GM21360 (cell line): Measurements from ENCODE around the gene IL23A.
"Not testable (repeated sequence)": the region's sequence is repeated elsewhere in the genome, so short reads cannot be mapped to it uniquely, and the experiment has no call there.

Source experiments
- ATAC-seq: cut with Tn5 transposase; IDR thresholded peaks from one replicate; pipeline ENCODE4 v1.9.1; 2021; ENCODE audit warnings: mild to moderate bottlenecking, moderate library complexity; ENCODE audit not compliant: unreplicated experiment

The IL23A gene

GRCh38 chr12:56338308-56339157, at the start of gene IL23A:
Gene IL23A, plus strand, starts transcription at chr12:56338884. Its CDS starts 161 bp downstream, at chr12:56339045.
- ATAC-seq: no peak

GRCh38 chr12:56293795-56294194, 44.9 kb upstream of the IL23A start:
- ATAC-seq: no peak

GRCh38 chr12:56296295-56296694, 42.4 kb upstream of the IL23A start:
- no peak for ATAC-seq

- ATAC-seq: no peak
Observed at GRCh38 chr12:56297400-56297799, 41.3 kb upstream of the IL23A start.

- no peak for ATAC-seq
Observed at GRCh38 chr12:56298828-56299227, 39.9 kb upstream of the IL23A start.

GRCh38 chr12:56299308-56299852, 39.3 kb upstream of the IL23A start:
- ATAC-seq: no peak

GRCh38 chr12:56299853-56300643, 38.6 kb upstream of the IL23A start, which contains the start of gene CS:
Gene CS, minus strand, starts transcription at chr12:56300330. Its CDS starts 129 bp downstream, at chr12:56300201.
- peak; percentile 91 for ATAC-seq

- no peak for ATAC-seq
Observed at GRCh38 chr12:56300644-56301464, 37.8 kb upstream of the IL23A start.

GRCh38 chr12:56304276-56304675, 34.4 kb upstream of the IL23A start:
- no peak for ATAC-seq

- no peak for ATAC-seq
Observed at GRCh38 chr12:56304872-56305590, 33.7 kb upstream of the IL23A start.

- no peak for ATAC-seq
Observed at GRCh38 chr12:56307221-56307965, 31.3 kb upstream of the IL23A start.

- ATAC-seq: no peak
Observed at GRCh38 chr12:56308714-56309113, 30.0 kb upstream of the IL23A start.

- no peak for ATAC-seq
Observed at GRCh38 chr12:56311003-56311402, 27.7 kb upstream of the IL23A start.

- ATAC-seq: no peak
Observed at GRCh38 chr12:56315249-56315621, 23.4 kb upstream of the IL23A start.

GRCh38 chr12:56315622-56316473, 22.8 kb upstream of the IL23A start, which contains the start of gene CNPY2:
Gene CNPY2, minus strand, starts transcription at chr12:56315988. Its CDS starts 771 bp downstream, at chr12:56315217.
- peak; percentile 89 for ATAC-seq

- ATAC-seq: no peak
Observed at GRCh38 chr12:56317675-56318074, 21.0 kb upstream of the IL23A start.

- no peak for ATAC-seq
Observed at GRCh38 chr12:56321027-56321426, 17.7 kb upstream of the IL23A start.

- not testable (repeated sequence) for ATAC-seq
Observed at GRCh38 chr12:56321610-56322009, 17.1 kb upstream of the IL23A start.
